Panc1 (cell line): ENCODE data around the gene CRHBP.

Source experiments
- CTCF ChIP-seq: fragments of 450-650 bp; IDR thresholded peaks from 2 replicates; pipeline ENCODE4 v1.5.1; 2017; ENCODE audit warnings: mild to moderate bottlenecking
- POLR2AphosphoS5 ChIP-seq: IDR thresholded peaks from 2 replicates; pipeline ENCODE4 v1.6.1; 2012; ENCODE audit warnings: mild to moderate bottlenecking, low read depth, low read length, moderate library complexity
- TF ChIP-seq, protein P1 (sequence below), 2 experiments: IDR thresholded peaks; 2 replicates each; pipeline ENCODE4 v1.6.1; 2011 to 2012; ENCODE audit warnings: low read depth in 2 of 2, control low read depth in 1 of 2, low read length in 1 of 2, mild to moderate bottlenecking in 1 of 2, moderate library complexity in 1 of 2; ENCODE audit not compliant: insufficient read depth in 1 of 2

DNA sequence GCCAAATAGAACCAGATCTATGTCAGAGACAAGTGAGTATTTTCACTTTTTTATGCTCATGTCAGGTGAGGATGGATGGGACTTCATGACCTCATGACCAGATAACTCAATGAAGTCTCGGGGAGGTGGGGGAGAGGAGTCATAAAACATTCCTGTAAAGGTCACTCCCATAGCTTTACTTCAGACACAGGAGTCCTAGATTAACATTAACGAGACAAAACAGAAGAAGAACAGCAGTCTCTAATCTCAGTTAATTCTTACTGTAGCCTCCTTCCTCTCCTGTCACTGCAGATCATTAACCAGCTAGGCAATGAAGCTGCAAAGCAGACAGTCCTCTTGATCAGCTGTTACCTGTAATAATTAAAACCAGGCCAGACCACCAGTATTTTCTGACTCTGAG is 11.2 kb downstream of the CRHBP start:
- no peak for TF ChIP-seq CTCF
- no peak for TF ChIP-seq POLR2AphosphoS5
- TF ChIP-seq, protein P1, sequence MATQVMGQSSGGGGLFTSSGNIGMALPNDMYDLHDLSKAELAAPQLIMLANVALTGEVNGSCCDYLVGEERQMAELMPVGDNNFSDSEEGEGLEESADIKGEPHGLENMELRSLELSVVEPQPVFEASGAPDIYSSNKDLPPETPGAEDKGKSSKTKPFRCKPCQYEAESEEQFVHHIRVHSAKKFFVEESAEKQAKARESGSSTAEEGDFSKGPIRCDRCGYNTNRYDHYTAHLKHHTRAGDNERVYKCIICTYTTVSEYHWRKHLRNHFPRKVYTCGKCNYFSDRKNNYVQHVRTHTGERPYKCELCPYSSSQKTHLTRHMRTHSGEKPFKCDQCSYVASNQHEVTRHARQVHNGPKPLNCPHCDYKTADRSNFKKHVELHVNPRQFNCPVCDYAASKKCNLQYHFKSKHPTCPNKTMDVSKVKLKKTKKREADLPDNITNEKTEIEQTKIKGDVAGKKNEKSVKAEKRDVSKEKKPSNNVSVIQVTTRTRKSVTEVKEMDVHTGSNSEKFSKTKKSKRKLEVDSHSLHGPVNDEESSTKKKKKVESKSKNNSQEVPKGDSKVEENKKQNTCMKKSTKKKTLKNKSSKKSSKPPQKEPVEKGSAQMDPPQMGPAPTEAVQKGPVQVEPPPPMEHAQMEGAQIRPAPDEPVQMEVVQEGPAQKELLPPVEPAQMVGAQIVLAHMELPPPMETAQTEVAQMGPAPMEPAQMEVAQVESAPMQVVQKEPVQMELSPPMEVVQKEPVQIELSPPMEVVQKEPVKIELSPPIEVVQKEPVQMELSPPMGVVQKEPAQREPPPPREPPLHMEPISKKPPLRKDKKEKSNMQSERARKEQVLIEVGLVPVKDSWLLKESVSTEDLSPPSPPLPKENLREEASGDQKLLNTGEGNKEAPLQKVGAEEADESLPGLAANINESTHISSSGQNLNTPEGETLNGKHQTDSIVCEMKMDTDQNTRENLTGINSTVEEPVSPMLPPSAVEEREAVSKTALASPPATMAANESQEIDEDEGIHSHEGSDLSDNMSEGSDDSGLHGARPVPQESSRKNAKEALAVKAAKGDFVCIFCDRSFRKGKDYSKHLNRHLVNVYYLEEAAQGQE (IDR thresholded peaks at IDR 0.05; ENCODE audit: insufficient read depth in 1 of 2, low read depth in 2 of 2, low read length in 1 of 2) = no peak
